Inflammatory macrophage (primary cell): ENCODE results near the gene AREL1.

Experiments used
- DNase-seq, 2 donors: peaks; one replicate each; pipeline ENCODE4 v3.0.0-alpha.2; 2020 to 2022

Gene AREL1

GRCh38 chr14:74658535-74659131, 54.2 kb downstream of the AREL1 start:
- DNase-seq: no peak

- no peak for DNase-seq
These were observed 55.9 kb downstream of the AREL1 start for GRCh38 chr14:74656964-74657363.

GRCh38 chr14:74655599-74656395, 57.1 kb downstream of the AREL1 start:
- no peak for DNase-seq

GRCh38 chr14:74654931-74655330, 57.9 kb downstream of the AREL1 start:
- no peak for DNase-seq

GRCh38 chr14:74653386-74654138, 59.3 kb downstream of the AREL1 start:
- no peak for DNase-seq

- DNase-seq: no peak
These were observed 60.3 kb downstream of the AREL1 start for GRCh38 chr14:74652541-74652940.

- DNase-seq: no peak
These were observed 61.8 kb downstream of the AREL1 start for GRCh38 chr14:74650927-74651686.

- DNase-seq: no peak
These were observed 63.2 kb downstream of the AREL1 start for GRCh38 chr14:74649673-74650072.

- DNase-seq: no peak
These were observed 63.7 kb downstream of the AREL1 start for GRCh38 chr14:74649167-74649566.

- DNase-seq: no peak
These were observed 64.3 kb downstream of the AREL1 start for GRCh38 chr14:74648601-74649000.

- no peak for DNase-seq
These were observed 65.0 kb downstream of the AREL1 start for GRCh38 chr14:74647678-74648461.

GRCh38 chr14:74647061-74647677, 65.7 kb downstream of the AREL1 start:
- DNase-seq: no peak

- DNase-seq: no peak
These were observed 67.0 kb downstream of the AREL1 start for GRCh38 chr14:74645756-74646470.

GRCh38 chr14:74645244-74645643, 67.6 kb downstream of the AREL1 start:
- DNase-seq: no peak

- no peak for DNase-seq
These were observed 71.1 kb downstream of the AREL1 start for GRCh38 chr14:74641601-74642391.

- DNase-seq: peak in 1 of 2 donors; percentile 28
These were observed 73.9 kb downstream of the AREL1 start for GRCh38 chr14:74638966-74639365.

- DNase-seq: peak in 1 of 2 donors; percentile 22
These were observed 74.8 kb downstream of the AREL1 start for GRCh38 chr14:74638066-74638465.

GRCh38 chr14:74637178-74637550, 75.7 kb downstream of the AREL1 start:
- DNase-seq: no peak

- DNase-seq: no peak
These were observed 76.3 kb downstream of the AREL1 start for GRCh38 chr14:74636424-74637177.
